ENCODE results near the gene STIP1.

The STIP1 gene

DNA sequence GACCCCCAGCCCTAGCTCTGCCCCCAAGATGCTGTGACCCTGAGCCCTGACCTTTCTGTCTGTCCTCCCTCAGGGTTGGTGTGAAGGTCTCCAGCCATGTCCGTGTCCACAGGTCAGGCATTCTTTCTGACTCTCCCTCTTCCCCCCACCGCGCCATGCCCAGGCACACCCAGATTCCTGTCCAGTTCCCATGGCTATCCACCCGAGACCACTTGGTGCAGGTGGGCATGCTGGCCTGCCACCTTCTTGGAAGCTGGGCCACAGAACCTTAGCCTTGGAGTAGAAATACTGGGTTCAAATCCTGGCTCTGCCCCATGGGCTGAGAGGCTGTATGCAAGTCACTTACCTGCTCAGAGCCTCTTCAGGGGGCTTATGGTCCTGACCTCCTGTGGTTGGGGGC, 63.1 kb downstream of the STIP1 start:
- Histone ChIP-seq H3K4me2 (ENCODE audit: low read length) (no peak overlapping the region), H2AFZ (ENCODE audit: insufficient read depth, low read length, poor library complexity) (no peak overlapping the region), H3K4me1 (ENCODE audit: control insufficient read depth in 1 of 2, insufficient read depth in 2 of 2, low read length in 2 of 2) (peaks cover 15 to 26% of the 10 kb centered on the region in 2 experiments), H3K23ac (ENCODE audit: low read length) (no peak overlapping the region), H3K9ac (ENCODE audit: low read length) (no peak overlapping the region), H3K4ac (ENCODE audit: low read depth, low read length) (no peak overlapping the region), H3K79me2 (ENCODE audit: control insufficient read depth, insufficient read depth, low read length, poor library complexity) (peaks cover 24% of the 10 kb centered on the region), H3K14ac (ENCODE audit: low read length) (no peak overlapping the region), H3K79me1 (ENCODE audit: low read length) (peaks cover 38% of the 10 kb centered on the region), H2BK12ac (ENCODE audit: low read length) (no peak overlapping the region), H3K27ac (ENCODE audit: low read depth, low read length) (no peak overlapping the region), H3K9me3 (ENCODE audit: insufficient read depth, low read depth, low read length) (peaks cover 4% of the 10 kb centered on the region), H2BK120ac (ENCODE audit: insufficient read depth, low read length, poor library complexity) (no peak overlapping the region), H3K27me3 (ENCODE audit: insufficient read depth, low read length) (no peaks in the 10 kb centered on the region), H4K91ac (ENCODE audit: low read depth, low read length) (no peak overlapping the region), H4K8ac (ENCODE audit: low read depth, low read length) (no peak overlapping the region), H4K12ac (ENCODE audit: low read depth, low read length) (no peak overlapping the region), H3K4me3 (ENCODE audit: low read depth, low read length) (no peak overlapping the region), H2AK5ac (ENCODE audit: low read length) (peak overlapping the region; percentile 5), H2BK5ac (ENCODE audit: low read depth, low read length, poor library complexity) (no peak overlapping the region), H3K36me3 (ENCODE audit: control insufficient read depth in 1 of 2, insufficient read depth in 2 of 2, low read length in 2 of 2) (peaks cover 8 to 18% of the 10 kb centered on the region in 2 experiments), H3K18ac (ENCODE audit: low read length) (no peak overlapping the region)
- DNase-seq: no peak
- no CpG with 5 or more reads among the region's 4 CpGs for WGBS (ENCODE audit: extremely low coverage, insufficient coverage, insufficient read length)

DNA sequence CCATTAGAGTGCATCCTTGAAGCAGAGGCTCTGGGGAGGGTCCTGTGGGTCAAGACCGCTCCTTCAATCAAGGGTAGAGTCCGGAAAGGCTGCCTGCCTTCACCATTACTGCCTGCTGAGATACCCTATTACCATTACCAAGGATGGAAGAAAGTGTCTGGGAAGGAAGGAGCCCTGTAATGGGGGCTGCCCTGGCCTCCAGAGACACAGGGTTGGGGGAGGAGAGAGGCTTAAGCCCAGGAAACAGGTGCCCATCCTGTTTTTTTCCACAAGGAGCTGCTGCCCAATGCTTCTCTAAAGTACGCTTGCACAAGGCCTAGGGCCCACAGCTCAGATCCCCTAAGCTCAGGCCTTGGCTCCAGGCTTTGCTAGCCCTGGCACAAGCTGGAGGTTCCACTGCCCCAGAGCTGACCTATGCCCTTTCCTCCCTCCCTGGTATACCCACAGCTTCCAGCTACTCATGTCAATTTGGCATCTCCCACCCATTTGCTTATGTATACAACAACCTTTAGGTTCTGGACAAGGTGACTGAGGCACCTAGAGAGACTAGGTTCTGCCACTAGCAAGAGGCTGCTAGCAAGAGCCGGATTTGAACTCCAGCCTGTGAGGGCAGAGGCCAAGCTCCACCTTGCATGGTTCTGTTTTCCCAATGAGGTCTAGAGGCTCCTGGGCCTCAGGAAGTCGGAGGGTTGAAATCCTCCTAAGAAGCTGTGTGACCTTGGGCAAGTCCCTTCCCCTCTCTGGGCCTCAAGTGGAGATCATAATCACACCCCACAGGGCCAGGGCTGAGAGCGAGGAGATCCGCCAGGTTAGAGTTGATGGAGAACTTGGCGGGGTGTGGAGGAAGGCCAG, 63.8 kb downstream of the STIP1 start:
- Histone ChIP-seq H2BK120ac (ENCODE audit: insufficient read depth, low read length, poor library complexity) (no peak overlapping the region), H3K79me1 (ENCODE audit: low read length) (peaks cover 38% of the 10 kb centered on the region), H4K91ac (ENCODE audit: low read depth, low read length) (no peak overlapping the region), H2AK5ac (ENCODE audit: low read length) (no peak overlapping the region), H3K18ac (ENCODE audit: low read length) (no peak overlapping the region), H2BK5ac (ENCODE audit: low read depth, low read length, poor library complexity) (no peak overlapping the region), H3K14ac (ENCODE audit: low read length) (no peak overlapping the region), H3K27me3 (ENCODE audit: insufficient read depth, low read length) (no peaks in the 10 kb centered on the region), H3K23ac (ENCODE audit: low read length) (no peak overlapping the region), H3K27ac (ENCODE audit: low read depth, low read length) (no peak overlapping the region), H4K8ac (ENCODE audit: low read depth, low read length) (no peak overlapping the region), H4K12ac (ENCODE audit: low read depth, low read length) (no peak overlapping the region), H2AFZ (ENCODE audit: insufficient read depth, low read length, poor library complexity) (no peak overlapping the region), H3K9me3 (ENCODE audit: insufficient read depth, low read depth, low read length) (peaks cover 4% of the 10 kb centered on the region), H3K79me2 (ENCODE audit: control insufficient read depth, insufficient read depth, low read length, poor library complexity) (peaks cover 24% of the 10 kb centered on the region), H2BK12ac (ENCODE audit: low read length) (no peak overlapping the region), H3K4me2 (ENCODE audit: low read length) (no peak overlapping the region), H3K4ac (ENCODE audit: low read depth, low read length) (no peak overlapping the region), H3K9ac (ENCODE audit: low read length) (no peak overlapping the region), H3K36me3 (ENCODE audit: control insufficient read depth in 1 of 2, insufficient read depth in 2 of 2, low read length in 2 of 2) (peaks cover 9 to 17% of the 10 kb centered on the region in 2 experiments), H3K4me1 (ENCODE audit: control insufficient read depth in 1 of 2, insufficient read depth in 2 of 2, low read length in 2 of 2) (peaks cover 15 to 25% of the 10 kb centered on the region in 2 experiments), H3K4me3 (ENCODE audit: low read depth, low read length) (no peak overlapping the region)
- WGBS (ENCODE audit: extremely low coverage, insufficient coverage, insufficient read length): no CpG with 5 or more reads among the region's 8 CpGs
- DNase-seq: no peak

- Histone ChIP-seq H4K8ac (ENCODE audit: low read depth, low read length) (peak overlapping the region; percentile 85), H3K9me3 (ENCODE audit: insufficient read depth, low read depth, low read length) (peaks cover 4% of the 10 kb centered on the region), H3K4me3 (ENCODE audit: low read depth, low read length) (peak overlapping the region; percentile 55), H3K4me1 (ENCODE audit: control insufficient read depth in 1 of 2, insufficient read depth in 2 of 2, low read length in 2 of 2) (peaks cover 8 to 18% of the 10 kb centered on the region in 2 experiments), H3K4ac (ENCODE audit: low read depth, low read length) (no peak overlapping the region), H2BK120ac (ENCODE audit: insufficient read depth, low read length, poor library complexity) (no peak overlapping the region), H3K23ac (ENCODE audit: low read length) (no peak overlapping the region), H4K12ac (ENCODE audit: low read depth, low read length) (no peak overlapping the region), H3K18ac (ENCODE audit: low read length) (peak overlapping the region; percentile 55), H3K14ac (ENCODE audit: low read length) (no peak overlapping the region), H2BK12ac (ENCODE audit: low read length) (no peak overlapping the region), H3K27ac (ENCODE audit: low read depth, low read length) (no peak overlapping the region), H2AK5ac (ENCODE audit: low read length) (no peak overlapping the region), H3K4me2 (ENCODE audit: low read length) (peak overlapping the region; percentile 88), H3K79me1 (ENCODE audit: low read length) (peaks cover 32% of the 10 kb centered on the region), H3K79me2 (ENCODE audit: control insufficient read depth, insufficient read depth, low read length, poor library complexity) (peaks cover 20% of the 10 kb centered on the region), H3K27me3 (ENCODE audit: insufficient read depth, low read length) (no peaks in the 10 kb centered on the region), H2AFZ (ENCODE audit: insufficient read depth, low read length, poor library complexity) (no peak overlapping the region), H3K36me3 (ENCODE audit: control insufficient read depth in 1 of 2, insufficient read depth in 2 of 2, low read length in 2 of 2) (peaks cover 11 to 18% of the 10 kb centered on the region in 2 experiments), H2BK5ac (ENCODE audit: low read depth, low read length, poor library complexity) (no peak overlapping the region), H4K91ac (ENCODE audit: low read depth, low read length) (peak overlapping the region; percentile 41), H3K9ac (ENCODE audit: low read length) (no peak overlapping the region)
- DNase-seq: no peak
- WGBS (ENCODE audit: extremely low coverage, insufficient coverage, insufficient read length): no CpG with 5 or more reads among the region's 13 CpGs
Observed at GRCh38 chr11:64250415-64251015, 64.5 kb downstream of the STIP1 start.

DNA sequence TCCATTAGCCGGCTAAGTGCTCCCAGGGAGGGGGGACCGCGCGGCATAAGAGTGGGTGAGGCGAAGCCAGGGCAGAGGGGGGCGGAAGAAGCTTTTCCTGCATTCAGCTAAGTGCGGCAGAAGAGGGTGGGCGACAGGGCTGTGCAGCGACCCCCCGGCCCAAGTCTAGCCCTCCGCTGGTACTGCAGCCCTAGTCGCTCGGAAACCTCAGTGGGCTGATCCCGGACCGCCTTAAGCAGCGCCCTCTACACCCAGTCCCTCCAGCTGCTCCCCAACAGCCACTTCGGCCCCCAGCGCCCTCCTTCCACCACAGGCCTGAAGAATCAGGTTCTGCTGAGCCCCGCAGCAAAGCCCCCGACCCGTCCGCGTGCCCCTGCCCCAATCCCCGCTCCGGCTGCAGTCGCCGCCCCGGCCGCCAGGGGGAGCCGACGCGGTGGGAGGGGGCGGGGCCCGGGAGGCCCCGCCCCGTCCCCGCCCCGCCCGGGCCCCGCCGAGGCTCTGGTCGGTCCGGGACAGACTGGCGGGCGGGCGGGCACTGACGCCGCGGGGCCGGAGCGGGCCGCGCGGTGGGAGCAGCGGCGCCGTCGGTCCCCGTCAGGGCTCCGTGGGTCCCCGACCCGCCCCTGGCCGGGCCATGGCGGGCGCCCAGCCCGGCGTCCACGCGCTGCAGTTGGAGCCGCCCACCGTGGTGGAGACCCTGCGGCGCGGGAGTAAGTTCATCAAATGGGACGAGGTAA, 65.2 kb downstream of the STIP1 start, which contains the start of gene PLCB3:
Gene PLCB3, plus strand, starts transcription at position 515 of the 737 bp plus-strand sequence. Its CDS starts 120 bp downstream, at position 635.
- Histone ChIP-seq H3K27me3 (ENCODE audit: insufficient read depth, low read length) (no peaks in the 10 kb centered on the region), H4K12ac (ENCODE audit: low read depth, low read length) (peak within 1 kb of the TSS; percentile 65), H3K4ac (ENCODE audit: low read depth, low read length) (peak within 1 kb of the TSS; percentile 81), H3K27ac (ENCODE audit: low read depth, low read length) (no peak within 1 kb of the TSS), H3K36me3 (ENCODE audit: control insufficient read depth in 1 of 2, insufficient read depth in 2 of 2, low read length in 2 of 2) (peaks cover 17 to 25% of the 10 kb centered on the region in 2 experiments), H3K4me1 (ENCODE audit: control insufficient read depth in 1 of 2, insufficient read depth in 2 of 2, low read length in 2 of 2) (peaks cover 8 to 16% of the 10 kb centered on the region in 2 experiments), H4K91ac (ENCODE audit: low read depth, low read length) (peak within 1 kb of the TSS; percentile 74), H3K4me3 (ENCODE audit: low read depth, low read length) (peak within 1 kb of the TSS; percentile 79), H2BK12ac (ENCODE audit: low read length) (peak within 1 kb of the TSS; percentile 50), H3K9me3 (ENCODE audit: insufficient read depth, low read depth, low read length) (peaks cover 2% of the 10 kb centered on the region), H3K79me1 (ENCODE audit: low read length) (peaks cover 25% of the 10 kb centered on the region), H2BK120ac (ENCODE audit: insufficient read depth, low read length, poor library complexity) (peak within 1 kb of the TSS; percentile 48), H3K23ac (ENCODE audit: low read length) (no peak within 1 kb of the TSS), H3K18ac (ENCODE audit: low read length) (peak within 1 kb of the TSS; percentile 76), H2AFZ (ENCODE audit: insufficient read depth, low read length, poor library complexity) (peak within 1 kb of the TSS; percentile 41), H3K4me2 (ENCODE audit: low read length) (peak within 1 kb of the TSS; percentile 88), H2BK5ac (ENCODE audit: low read depth, low read length, poor library complexity) (peak within 1 kb of the TSS; percentile 0), H3K79me2 (ENCODE audit: control insufficient read depth, insufficient read depth, low read length, poor library complexity) (peaks cover 14% of the 10 kb centered on the region), H2AK5ac (ENCODE audit: low read length) (peak within 1 kb of the TSS; percentile 77), H3K14ac (ENCODE audit: low read length) (peak within 1 kb of the TSS; percentile 36), H4K8ac (ENCODE audit: low read depth, low read length) (peak within 1 kb of the TSS; percentile 85), H3K9ac (ENCODE audit: low read length) (peak within 1 kb of the TSS; percentile 82)
- DNase-seq: peak in 1 of 2 donors; percentile 72
- WGBS (ENCODE audit: extremely low coverage, insufficient coverage, insufficient read length): no CpG with 5 or more reads among the region's 75 CpGs
